GM23338 (cell line): ENCODE data around the gene TPCN2. TPM values are rescaled to one million over a fixed set of nuclear protein-coding genes. Genes with fewer than 3 reads are reported as not detected.

Source experiments
- ATAC-seq: fragments of 200-7000 bp; cut with Tn5 transposase; 3 replicates; pipeline ENCODE4 v1.9.1; 2020
- DNase-seq: peaks from one replicate; pipeline ENCODE4 v3.0.0-alpha.2; 2015; ENCODE audit warnings: low spot score
- H2AFZ ChIP-seq: fragments of 200-600 bp; sonication (generic); 2 replicates; pipeline ENCODE4 v1.8.0; 2016; ENCODE audit warnings: antibody characterized with exemption, mild to moderate bottlenecking, moderate library complexity
- H3F3A ChIP-seq: fragments of 200-600 bp; sonication (generic); replicated peaks from 2 replicates; pipeline ENCODE4 v1.8.0; 2017; ENCODE audit warnings: antibody characterized with exemption, mixed run types, low read depth
- H3K27ac ChIP-seq: fragments of 200-600 bp; sonication (generic); 2 replicates; pipeline ENCODE4 v1.6.1; 2016; ENCODE audit warnings: low read depth
- H3K27me3 ChIP-seq: fragments of 200-600 bp; sonication (generic); 2 replicates; pipeline ENCODE4 v1.8.0; 2016; ENCODE audit warnings: mild to moderate bottlenecking, mixed run types, moderate library complexity; ENCODE audit not compliant: insufficient read depth
- H3K36me3 ChIP-seq: fragments of 200-600 bp; sonication (generic); 2 replicates; pipeline ENCODE4 v1.8.0; 2016; ENCODE audit warnings: mild to moderate bottlenecking; ENCODE audit not compliant: insufficient read depth
- H3K4me1 ChIP-seq: fragments of 200-600 bp; sonication (generic); 2 replicates; pipeline ENCODE4 v1.8.0; 2016; ENCODE audit warnings: mild to moderate bottlenecking, moderate library complexity; ENCODE audit not compliant: insufficient read depth
- H3K4me2 ChIP-seq: fragments of 200-600 bp; sonication (generic); 2 replicates; pipeline ENCODE4 v1.7.1; 2017; ENCODE audit warnings: mixed run types
- H3K4me3 ChIP-seq: fragments of 200-600 bp; sonication (generic); 2 replicates; pipeline ENCODE4 v1.6.1; 2016; ENCODE audit warnings: mixed run types
- H3K79me2 ChIP-seq: fragments of 200-600 bp; sonication (generic); replicated peaks from 2 replicates; pipeline ENCODE4 v1.8.0; 2017; ENCODE audit warnings: mild to moderate bottlenecking; ENCODE audit not compliant: insufficient read depth
- H3K9me2 ChIP-seq: fragments of 200-600 bp; sonication (generic); 2 replicates; pipeline ENCODE4 v1.8.0; 2017; ENCODE audit not compliant: insufficient read depth
- H4K20me1 ChIP-seq: fragments of 200-600 bp; sonication (generic); replicated peaks from 2 replicates; pipeline ENCODE4 v1.8.0; 2017; ENCODE audit warnings: mild to moderate bottlenecking; ENCODE audit not compliant: insufficient read depth
- H3K27ac Mint-ChIP-seq: 2 replicates; pipeline ENCODE4 v1.8.0; 2020; ENCODE audit warnings: inconsistent platforms, mild to moderate bottlenecking, moderate library complexity, mixed read lengths
- H3K27me3 Mint-ChIP-seq: 3 replicates; pipeline ENCODE4 v1.8.0; 2022; ENCODE audit warnings: low read depth, mild to moderate bottlenecking, moderate library complexity, mixed read lengths, inconsistent platforms; ENCODE audit not compliant: insufficient read depth, poor library complexity
- H3K36me3 Mint-ChIP-seq: 3 replicates; pipeline ENCODE4 v1.8.0; 2021; ENCODE audit warnings: low read depth, mild to moderate bottlenecking, inconsistent platforms, moderate library complexity, mixed read lengths
- H3K4me1 Mint-ChIP-seq: 3 replicates; pipeline ENCODE4 v1.8.0; 2020; ENCODE audit warnings: mild to moderate bottlenecking, inconsistent platforms, mixed read lengths
- H3K4me3 Mint-ChIP-seq: 3 replicates; pipeline ENCODE4 v1.8.0; 2021; ENCODE audit warnings: moderate library complexity, mild to moderate bottlenecking, inconsistent platforms, mixed read lengths
- H3K9me3 Mint-ChIP-seq: 3 replicates; pipeline ENCODE4 v1.8.0; 2020; ENCODE audit warnings: moderate library complexity, mild to moderate bottlenecking, inconsistent platforms, mixed read lengths
- CREB1 ChIP-seq: fragments of 250-450 bp; sonication (Bioruptor Pico); IDR thresholded peaks from 2 replicates; pipeline ENCODE4 v1.5.0; 2020; ENCODE audit warnings: low read depth, mild to moderate bottlenecking, moderate library complexity
- EZH2phosphoT487 ChIP-seq: fragments of 200-600 bp; sonication (generic); IDR thresholded peaks from one replicate; pipeline ENCODE4 v1.8.1; 2018; ENCODE audit warnings: antibody characterized with exemption; ENCODE audit not compliant: unreplicated experiment
- POLR2AphosphoS5 ChIP-seq: IDR thresholded peaks from 2 replicates; pipeline ENCODE4 v1.6.1; 2016; ENCODE audit warnings: antibody characterized with exemption, low read depth
- polyA plus RNA-seq: library from polyadenylated mRNA; unstranded; fragments of >200 nt; fragmentation: Nextera tagmentation; extraction: Ambion mirVana; gene quantifications from 2 replicates; pipeline ENCODE4 v1.2.1, GENCODE V29; 2016
- total RNA-seq: library from RNA; depleted of rRNA; stranded (reverse); fragments of >200 nt; shearing (Covaris generic); gene quantifications from 2 replicates; pipeline ENCODE4 v1.2.3, GENCODE V29; 2014
- TF ChIP-seq, protein P1 (sequence below): fragments of 250-450 bp; sonication (Bioruptor Pico); IDR thresholded peaks from 2 replicates; pipeline ENCODE4 v1.5.0; 2020; ENCODE audit warnings: mild to moderate bottlenecking, moderate library complexity
- TF ChIP-seq, protein P2 (sequence below): IDR thresholded peaks from 2 replicates; pipeline ENCODE4 v1.6.1; 2016; ENCODE audit warnings: antibody characterized with exemption

TPCN2 gene
- total and polyA plus RNA-seq, 2 experiments from 2014 or later: 5.8 to 14.7 TPM

DNA sequence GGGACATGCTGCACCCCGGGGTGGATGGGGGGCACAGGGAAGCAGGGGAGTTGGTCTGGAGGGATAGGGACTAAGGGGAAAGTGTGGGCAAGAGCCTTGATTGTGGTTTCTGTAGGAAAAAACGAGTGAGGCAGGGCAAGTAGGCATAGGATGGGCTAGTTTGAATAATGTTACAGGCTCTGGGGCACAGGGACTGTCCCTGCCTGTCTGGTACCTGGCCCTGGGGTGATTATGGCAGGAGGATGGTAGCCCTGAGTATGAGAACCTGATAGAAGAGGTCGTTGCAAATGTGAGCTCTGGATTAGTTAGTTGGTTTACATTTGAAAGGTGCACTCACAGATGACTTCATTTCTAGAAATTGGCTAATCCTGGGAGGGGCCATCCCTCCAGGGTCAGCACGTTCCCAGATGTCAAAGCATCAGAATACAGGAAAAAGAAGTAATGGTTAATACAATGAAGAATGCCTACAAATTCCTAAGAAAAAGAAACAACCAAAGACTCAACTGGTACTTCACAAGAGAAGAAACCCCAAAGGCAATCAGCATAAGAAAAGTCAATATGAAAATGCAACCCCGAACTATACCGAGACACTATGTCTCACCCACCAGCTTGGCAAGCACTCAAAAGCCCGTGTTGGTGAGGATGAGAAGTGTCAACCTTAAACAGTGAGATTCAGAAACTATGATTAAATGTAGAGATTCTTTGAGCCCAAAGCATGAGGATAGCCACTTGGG lies 95.8 kb downstream of the TPCN2 start:
- no peaks in the 10 kb centered on the region; the same call in 2 of the 3 replicates for H3K4me1 Mint-ChIP-seq
- Histone ChIP-seq H2AFZ (no peak overlapping the region), H3K9me2 (peaks cover 2% of the 10 kb centered on the region; the same call in 1 of the 2 replicates), H3K4me1 (no peaks in the 10 kb centered on the region), H3K79me2 (no peaks in the 10 kb centered on the region), H3F3A (no peaks in the 10 kb centered on the region), H3K4me2 (no peak overlapping the region), H3K27ac (no peak overlapping the region), H3K4me3 (no peak overlapping the region), H3K27me3 (no peaks in the 10 kb centered on the region), H4K20me1 (no peaks in the 10 kb centered on the region), H3K36me3 (no peaks in the 10 kb centered on the region)
- ATAC-seq: no peak
- H3K27me3 Mint-ChIP-seq: peaks cover 8% of the 10 kb centered on the region
- no peak overlapping the region for H3K27ac Mint-ChIP-seq
- TF ChIP-seq, protein P1, sequence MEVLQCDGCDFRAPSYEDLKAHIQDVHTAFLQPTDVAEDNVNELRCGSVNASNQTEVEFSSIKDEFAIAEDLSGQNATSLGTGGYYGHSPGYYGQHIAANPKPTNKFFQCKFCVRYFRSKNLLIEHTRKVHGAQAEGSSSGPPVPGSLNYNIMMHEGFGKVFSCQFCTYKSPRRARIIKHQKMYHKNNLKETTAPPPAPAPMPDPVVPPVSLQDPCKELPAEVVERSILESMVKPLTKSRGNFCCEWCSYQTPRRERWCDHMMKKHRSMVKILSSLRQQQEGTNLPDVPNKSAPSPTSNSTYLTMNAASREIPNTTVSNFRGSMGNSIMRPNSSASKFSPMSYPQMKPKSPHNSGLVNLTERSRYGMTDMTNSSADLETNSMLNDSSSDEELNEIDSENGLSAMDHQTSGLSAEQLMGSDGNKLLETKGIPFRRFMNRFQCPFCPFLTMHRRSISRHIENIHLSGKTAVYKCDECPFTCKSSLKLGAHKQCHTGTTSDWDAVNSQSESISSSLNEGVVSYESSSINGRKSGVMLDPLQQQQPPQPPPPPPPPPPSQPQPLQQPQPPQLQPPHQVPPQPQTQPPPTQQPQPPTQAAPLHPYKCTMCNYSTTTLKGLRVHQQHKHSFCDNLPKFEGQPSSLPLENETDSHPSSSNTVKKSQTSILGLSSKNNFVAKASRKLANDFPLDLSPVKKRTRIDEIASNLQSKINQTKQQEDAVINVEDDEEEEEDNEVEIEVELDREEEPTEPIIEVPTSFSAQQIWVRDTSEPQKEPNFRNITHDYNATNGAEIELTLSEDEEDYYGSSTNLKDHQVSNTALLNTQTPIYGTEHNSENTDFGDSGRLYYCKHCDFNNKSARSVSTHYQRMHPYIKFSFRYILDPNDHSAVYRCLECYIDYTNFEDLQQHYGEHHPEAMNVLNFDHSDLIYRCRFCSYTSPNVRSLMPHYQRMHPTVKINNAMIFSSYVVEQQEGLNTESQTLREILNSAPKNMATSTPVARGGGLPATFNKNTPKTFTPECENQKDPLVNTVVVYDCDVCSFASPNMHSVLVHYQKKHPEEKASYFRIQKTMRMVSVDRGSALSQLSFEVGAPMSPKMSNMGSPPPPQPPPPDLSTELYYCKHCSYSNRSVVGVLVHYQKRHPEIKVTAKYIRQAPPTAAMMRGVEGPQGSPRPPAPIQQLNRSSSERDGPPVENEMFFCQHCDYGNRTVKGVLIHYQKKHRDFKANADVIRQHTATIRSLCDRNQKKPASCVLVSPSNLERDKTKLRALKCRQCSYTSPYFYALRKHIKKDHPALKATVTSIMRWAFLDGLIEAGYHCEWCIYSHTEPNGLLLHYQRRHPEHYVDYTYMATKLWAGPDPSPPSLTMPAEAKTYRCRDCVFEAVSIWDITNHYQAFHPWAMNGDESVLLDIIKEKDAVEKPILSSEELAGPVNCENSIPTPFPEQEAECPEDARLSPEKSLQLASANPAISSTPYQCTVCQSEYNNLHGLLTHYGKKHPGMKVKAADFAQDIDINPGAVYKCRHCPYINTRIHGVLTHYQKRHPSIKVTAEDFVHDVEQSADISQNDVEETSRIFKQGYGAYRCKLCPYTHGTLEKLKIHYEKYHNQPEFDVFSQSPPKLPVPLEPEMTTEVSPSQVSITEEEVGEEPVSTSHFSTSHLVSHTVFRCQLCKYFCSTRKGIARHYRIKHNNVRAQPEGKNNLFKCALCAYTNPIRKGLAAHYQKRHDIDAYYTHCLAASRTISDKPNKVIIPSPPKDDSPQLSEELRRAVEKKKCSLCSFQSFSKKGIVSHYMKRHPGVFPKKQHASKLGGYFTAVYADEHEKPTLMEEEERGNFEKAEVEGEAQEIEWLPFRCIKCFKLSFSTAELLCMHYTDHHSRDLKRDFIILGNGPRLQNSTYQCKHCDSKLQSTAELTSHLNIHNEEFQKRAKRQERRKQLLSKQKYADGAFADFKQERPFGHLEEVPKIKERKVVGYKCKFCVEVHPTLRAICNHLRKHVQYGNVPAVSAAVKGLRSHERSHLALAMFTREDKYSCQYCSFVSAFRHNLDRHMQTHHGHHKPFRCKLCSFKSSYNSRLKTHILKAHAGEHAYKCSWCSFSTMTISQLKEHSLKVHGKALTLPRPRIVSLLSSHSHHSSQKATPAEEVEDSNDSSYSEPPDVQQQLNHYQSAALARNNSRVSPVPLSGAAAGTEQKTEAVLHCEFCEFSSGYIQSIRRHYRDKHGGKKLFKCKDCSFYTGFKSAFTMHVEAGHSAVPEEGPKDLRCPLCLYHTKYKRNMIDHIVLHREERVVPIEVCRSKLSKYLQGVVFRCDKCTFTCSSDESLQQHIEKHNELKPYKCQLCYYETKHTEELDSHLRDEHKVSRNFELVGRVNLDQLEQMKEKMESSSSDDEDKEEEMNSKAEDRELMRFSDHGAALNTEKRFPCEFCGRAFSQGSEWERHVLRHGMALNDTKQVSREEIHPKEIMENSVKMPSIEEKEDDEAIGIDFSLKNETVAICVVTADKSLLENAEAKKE (CRISPR knock-in tag): no peak
- TF ChIP-seq, protein P2, sequence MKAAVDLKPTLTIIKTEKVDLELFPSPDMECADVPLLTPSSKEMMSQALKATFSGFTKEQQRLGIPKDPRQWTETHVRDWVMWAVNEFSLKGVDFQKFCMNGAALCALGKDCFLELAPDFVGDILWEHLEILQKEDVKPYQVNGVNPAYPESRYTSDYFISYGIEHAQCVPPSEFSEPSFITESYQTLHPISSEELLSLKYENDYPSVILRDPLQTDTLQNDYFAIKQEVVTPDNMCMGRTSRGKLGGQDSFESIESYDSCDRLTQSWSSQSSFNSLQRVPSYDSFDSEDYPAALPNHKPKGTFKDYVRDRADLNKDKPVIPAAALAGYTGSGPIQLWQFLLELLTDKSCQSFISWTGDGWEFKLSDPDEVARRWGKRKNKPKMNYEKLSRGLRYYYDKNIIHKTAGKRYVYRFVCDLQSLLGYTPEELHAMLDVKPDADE: no peak
- TF ChIP-seq CREB1 (CRISPR knock-in tag) (no peak), EZH2phosphoT487 (no peak), POLR2AphosphoS5 (no peak)
- DNase-seq: no peak
- peaks cover 22% of the 10 kb centered on the region for H3K36me3 Mint-ChIP-seq
- H3K4me3 Mint-ChIP-seq: no peak overlapping the region
- peaks cover 35% of the 10 kb centered on the region for H3K9me3 Mint-ChIP-seq
